Glomerular endothelial cell (primary cell): Measurements from ENCODE around the gene ARHGEF33. TPM values are rescaled to one million over a fixed set of nuclear protein-coding genes. Genes with fewer than 3 reads are reported as not detected.
A peak's percentile ranks its signal among the peaks of the same experiment; 100 is the strongest.

Experiments
- DNase-seq: peaks from one replicate; pipeline ENCODE4 v3.0.0-alpha.2; 2011; ENCODE audit warnings: low read depth, low spot score; ENCODE audit errors: extremely low read depth
- total RNA-seq: library from RNA; depleted of rRNA; stranded (reverse); fragments of >200 nt; gene quantifications from 2 replicates; pipeline ENCODE4 v1.2.3, GENCODE V29; 2015

ARHGEF33 gene
- total RNA-seq, 1 donor from 2014 or later: 0.18 TPM

GRCh38 chr2:38951766-38952165, 62.1 kb downstream of the ARHGEF33 start:
- no peak for DNase-seq

GRCh38 chr2:38957972-38958371, 68.3 kb downstream of the ARHGEF33 start:
- no peak for DNase-seq

DNA sequence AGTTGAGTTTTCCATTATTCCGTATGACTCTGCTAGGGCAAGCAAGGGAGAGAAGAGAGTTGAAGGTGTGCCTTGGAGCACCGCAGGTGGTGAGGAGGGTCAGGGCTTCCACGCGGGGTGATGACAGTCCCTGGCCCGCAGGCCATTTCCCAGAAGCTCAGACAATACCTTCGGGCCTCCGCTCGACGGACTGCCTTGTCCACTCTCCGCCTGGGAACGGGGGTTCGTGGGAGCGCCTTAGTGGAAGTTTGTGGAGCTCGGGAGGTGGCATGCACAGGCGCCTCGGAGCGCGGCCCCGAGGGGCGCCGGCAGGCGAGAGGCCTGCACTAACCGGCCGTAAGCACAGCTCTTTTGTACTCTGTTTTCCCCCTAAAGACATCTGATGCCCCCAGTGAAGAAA, 69.8 kb downstream of the ARHGEF33 start:
- DNase-seq: no peak

DNA sequence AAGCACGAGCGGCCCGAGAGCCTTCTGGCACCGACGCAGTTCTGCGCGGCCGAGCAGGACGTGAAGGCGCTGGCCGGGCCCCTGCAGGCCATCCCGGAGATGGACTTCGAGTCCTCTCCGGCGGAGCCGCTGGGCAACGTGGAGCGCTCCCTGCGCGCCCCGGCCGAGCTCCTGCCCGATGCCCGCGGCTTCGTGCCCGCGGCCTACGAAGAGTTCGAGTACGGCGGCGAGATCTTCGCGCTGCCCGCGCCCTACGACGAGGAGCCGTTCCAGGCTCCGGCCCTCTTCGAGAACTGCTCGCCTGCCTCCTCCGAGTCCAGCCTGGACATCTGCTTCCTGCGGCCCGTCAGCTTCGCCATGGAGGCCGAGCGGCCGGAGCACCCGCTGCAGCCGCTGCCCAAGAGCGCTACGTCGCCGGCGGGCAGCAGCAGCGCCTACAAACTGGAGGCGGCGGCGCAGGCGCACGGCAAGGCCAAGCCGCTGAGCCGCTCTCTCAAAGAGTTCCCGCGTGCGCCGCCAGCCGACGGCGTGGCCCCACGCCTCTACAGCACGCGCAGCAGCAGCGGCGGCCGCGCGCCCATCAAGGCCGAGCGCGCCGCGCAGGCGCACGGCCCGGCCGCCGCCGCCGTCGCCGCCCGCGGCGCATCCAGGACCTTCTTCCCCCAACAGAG, 70.4 kb downstream of the ARHGEF33 start:
- DNase-seq: peak; percentile 10

- DNase-seq: no peak
These were observed 71.1 kb downstream of the ARHGEF33 start for GRCh38 chr2:38960609-38961320.

DNA sequence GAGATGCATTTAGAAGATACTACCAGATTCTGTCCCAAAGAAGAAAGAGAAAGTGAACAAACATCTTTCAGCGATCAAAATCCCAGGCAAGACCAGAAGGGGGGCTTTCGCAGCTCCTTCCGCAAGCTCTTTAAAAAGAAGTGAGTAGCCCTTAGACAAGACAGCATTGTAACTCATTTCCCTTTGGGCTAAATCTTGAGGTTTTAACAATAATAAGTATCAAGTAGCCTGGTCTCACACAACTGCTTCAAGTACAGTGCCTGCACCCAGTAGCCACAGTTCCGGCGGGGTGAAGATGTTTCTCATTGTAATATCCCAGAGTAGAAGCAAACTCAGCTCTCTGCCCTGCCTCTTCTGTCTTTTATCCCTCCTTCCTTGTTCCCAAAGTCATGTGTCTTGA, 76.3 kb downstream of the ARHGEF33 start:
- DNase-seq: no peak

DNA sequence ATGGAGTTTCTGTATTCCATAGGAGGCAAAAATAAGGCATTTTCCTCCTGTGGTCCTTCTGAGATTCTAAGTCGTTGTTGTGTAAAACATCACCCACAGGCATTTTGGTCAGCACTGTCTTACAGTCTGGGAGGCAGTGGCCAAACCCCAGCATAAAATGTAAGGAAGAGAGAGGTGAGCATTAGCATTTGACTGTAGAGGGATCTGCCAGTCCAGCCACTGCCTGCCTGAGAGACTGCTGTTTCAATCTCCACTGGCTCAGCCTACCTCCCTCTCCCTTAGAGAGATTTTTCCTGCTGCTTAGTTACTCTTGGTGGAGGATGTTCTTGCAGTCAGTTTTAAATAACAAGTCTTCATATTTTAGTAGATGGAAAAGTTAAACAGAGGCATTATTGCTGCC, 77.0 kb downstream of the ARHGEF33 start:
- DNase-seq: no peak

GRCh38 chr2:38968021-38968420, 78.3 kb downstream of the ARHGEF33 start:
- DNase-seq: no peak

- no peak for DNase-seq
These were observed 81.7 kb downstream of the ARHGEF33 start for GRCh38 chr2:38971377-38971776.

DNA sequence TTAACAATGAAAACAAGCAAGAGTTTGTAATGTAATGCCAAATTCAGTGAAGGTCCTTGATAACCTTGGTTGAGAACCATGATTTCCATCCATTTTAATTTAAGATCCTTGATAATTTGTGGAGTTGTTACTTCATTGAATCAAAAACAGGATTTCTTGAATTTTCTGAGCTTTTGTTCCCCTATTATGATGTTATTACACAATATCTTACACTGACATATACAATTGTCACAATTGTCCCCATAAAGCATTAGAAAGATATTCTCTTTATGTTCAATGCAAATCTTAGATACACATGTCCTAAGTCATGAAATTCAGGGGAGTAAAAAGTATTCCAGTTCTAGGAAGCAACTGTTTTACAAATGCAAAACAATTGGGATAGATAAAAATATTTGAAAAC, 83.6 kb downstream of the ARHGEF33 start:
- no peak for DNase-seq

DNA sequence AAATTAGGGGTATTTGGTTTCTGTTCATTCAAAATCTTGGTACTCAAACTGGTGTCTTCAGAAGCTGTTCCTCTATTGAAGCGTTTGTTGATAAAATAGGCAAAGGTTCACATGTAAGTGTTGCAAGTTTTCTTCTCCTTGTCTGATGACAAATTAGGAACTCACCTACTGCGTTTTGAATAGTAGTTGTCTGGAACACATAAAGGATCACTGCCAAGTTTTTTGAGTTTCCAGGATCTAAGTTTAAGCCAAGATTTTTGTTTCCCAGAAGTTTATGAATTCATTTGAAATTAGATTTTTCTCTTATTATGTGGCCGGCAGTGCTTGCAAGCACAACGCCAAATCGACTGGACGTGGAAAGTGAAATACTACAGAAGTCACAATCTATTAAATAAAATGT, 85.4 kb downstream of the ARHGEF33 start:
- no peak for DNase-seq

GRCh38 chr2:38977047-38977446, 87.4 kb downstream of the ARHGEF33 start:
- no peak for DNase-seq

DNA sequence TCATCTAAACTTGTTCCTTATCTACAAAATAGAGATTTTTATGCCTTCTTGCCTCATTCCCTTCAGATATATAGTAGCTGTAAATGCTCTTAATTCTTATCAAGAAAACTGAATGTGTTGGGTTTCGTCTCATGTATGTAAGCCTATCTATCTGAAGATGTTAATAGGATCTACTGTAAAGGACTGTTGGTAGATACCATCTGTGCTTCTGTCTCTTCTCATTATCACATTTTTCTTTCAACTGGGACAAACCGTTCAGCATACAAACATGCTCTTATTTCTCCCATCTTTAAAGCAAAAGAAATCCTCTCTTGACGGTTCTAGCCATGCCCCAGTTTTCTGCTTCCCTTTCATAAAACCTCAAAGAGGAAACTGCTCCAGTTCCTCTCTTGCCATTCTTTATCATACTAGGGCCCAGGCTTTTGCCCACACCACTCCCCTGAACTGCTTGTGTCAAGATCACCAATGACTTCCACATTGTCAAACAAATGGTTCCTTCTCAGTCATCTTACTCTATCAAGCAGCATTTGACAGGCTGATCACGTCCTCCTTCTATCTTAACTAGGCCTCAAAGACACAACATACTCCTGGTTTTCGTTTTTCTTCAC, 88.7 kb downstream of the ARHGEF33 start:
- no peak for DNase-seq

DNA sequence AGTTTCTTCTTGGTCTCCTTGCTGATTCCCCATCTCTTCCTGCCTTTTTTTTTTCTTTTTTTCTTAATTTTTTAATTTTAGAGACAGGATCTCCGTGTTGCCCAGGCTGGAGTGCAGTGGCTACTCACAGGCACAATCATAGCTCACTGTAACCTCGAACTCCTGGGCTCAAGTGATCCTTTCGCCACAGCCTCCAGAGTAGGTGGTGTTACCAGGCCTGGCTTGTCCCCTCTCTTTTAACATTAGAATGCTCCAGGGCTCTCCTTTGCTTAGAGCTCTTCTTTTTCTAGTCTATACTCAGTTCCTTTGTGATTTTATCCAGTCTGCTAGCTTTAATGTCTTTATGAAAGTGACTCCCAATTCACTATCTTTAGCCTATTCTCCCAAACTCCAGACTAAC, 89.2 kb downstream of the ARHGEF33 start:
- no peak for DNase-seq

DNA sequence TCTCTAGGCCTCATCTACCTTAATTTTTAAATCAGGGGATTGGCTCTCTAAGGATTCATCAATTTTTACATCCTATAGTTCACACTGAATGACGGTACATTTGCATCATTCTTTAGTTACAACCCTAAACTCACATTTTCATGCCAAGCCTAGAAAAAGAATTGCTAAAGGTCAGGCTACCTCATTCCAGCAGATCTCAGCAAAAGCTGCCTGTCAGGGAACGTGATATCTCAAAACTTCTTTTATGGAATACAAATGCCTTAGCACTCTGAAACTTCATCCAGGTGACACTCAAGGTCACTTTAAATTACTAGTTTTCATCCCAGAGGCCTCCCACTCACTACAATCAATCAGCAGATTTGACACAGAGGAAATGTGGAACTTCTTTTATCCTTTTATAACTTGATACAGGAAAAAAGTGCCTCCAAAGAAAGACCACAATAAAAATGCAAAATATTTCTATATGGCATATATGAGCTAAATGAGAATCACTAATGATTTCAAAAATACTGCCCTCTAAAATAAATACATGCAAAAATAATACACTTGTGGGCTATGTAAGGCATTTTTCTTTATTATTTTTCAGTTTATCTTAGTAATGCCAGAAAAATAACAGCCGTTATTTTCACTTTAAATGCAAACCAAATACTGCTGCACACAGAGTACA, 91.5 kb downstream of the ARHGEF33 start:
- DNase-seq: no peak

GRCh38 chr2:38981670-38982357, 92.1 kb downstream of the ARHGEF33 start:
- no peak for DNase-seq

DNA sequence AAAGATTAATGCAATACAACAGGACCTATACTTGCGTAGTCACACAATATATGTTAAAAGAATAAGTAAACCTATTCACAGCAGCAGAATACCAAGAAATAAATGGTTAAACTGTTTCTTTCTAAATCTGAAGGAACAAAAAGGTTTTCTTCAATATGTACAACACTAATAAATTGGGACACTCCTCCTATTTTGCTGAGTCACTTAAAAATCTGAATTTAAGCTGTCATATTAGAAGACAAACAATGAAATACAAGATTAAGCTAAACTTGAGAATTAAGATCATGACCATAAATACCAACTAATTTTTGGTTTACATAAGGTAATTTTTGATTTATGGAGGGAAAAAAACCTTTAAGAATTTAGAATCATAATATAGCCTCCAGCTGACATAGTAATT, 92.8 kb downstream of the ARHGEF33 start:
- no peak for DNase-seq

DNA sequence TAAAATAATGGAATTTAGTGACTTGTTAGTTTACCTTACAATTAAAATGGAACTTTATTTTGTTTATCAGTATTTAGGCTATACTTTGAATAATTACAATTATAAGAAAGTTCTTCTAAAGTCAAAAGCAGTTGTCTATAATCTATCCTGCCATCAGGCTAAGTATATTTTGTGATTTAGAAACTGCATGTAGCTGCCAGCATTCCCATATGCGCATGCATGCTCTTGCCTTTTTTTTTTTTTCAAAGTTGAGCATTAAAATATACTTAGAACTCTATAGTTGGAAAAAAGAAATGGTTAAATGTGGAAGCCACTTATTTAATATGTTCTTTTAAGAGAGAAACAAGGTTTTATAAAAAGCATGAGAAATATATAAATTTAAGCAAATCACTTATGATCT, 99.0 kb downstream of the ARHGEF33 start:
- DNase-seq: no peak

DNA sequence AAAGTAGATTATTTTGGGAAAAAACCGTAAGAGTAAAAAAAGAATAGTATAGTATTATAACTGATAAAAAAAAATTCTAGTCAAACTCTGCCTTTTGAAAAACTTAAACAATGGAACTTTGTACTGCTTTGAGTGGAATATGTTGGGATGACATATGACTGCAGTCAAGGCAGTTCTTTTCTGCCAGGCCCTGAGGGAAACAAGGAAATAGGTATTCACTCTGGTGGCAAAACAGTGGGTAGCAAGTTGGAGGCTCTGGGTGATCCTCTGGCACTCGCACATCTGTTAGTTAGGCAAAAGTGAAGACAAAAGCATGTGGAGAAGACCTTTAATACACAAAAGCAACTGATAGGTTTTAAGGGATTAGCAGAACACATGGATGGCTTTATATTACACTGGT, 102.2 kb downstream of the ARHGEF33 start:
- DNase-seq: no peak

DNA sequence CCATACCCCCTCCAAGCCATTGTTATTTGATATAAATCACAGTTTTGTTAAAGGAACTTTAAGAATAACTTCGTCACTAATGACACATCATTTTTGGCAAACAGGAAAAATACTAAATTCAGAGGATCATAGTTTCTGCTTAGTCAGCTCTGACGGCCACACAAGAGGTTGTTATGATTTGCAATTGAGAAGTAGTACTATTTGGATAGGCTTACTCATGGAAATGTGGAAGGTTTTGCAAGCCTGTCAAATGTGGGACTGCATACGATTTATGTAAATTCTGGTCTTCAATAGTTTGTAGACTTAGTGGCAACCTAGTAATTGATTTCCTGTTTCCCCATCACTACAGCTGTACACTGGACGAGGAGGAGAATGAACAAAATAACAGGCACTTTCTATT, 108.1 kb downstream of the ARHGEF33 start:
- peak; percentile 57 for DNase-seq

- DNase-seq: no peak
These were observed 110.9 kb downstream of the ARHGEF33 start for GRCh38 chr2:39000552-39000951.
